Neural progenitor cell (in vitro differentiated cells): Measurements from ENCODE around the gene CYB561D1. TPM values are rescaled to one million over a fixed set of nuclear protein-coding genes. Genes with fewer than 3 reads are reported as not detected.
A peak's percentile ranks its signal among the peaks of the same experiment; 100 is the strongest.

Experiments used
- DNase-seq: peaks from one replicate; pipeline ENCODE4 v3.0.0-alpha.2; 2016; ENCODE audit warnings: low spot score
- H2AFZ ChIP-seq: fragments of 200-600 bp; sonication (generic); replicated peaks from 2 replicates; pipeline ENCODE4 v1.6.1; 2016; ENCODE audit warnings: antibody characterized with exemption
- H3F3A ChIP-seq: fragments of 200-600 bp; sonication (generic); 2 replicates; pipeline ENCODE4 v1.6.1; 2016; ENCODE audit warnings: antibody characterized with exemption, low read depth
- H3K27ac ChIP-seq: fragments of 200-600 bp; sonication (generic); 2 replicates; pipeline ENCODE4 v1.5.1; 2016; ENCODE audit warnings: mild to moderate bottlenecking
- H3K27me3 ChIP-seq: fragments of 200-600 bp; sonication (generic); 2 replicates; pipeline ENCODE4 v1.6.1; 2016; ENCODE audit warnings: mild to moderate bottlenecking, moderate library complexity
- H3K36me3 ChIP-seq: fragments of 200-600 bp; sonication (generic); 2 replicates; pipeline ENCODE4 v1.5.1; 2016
- H3K4me1 ChIP-seq: fragments of 200-600 bp; sonication (generic); 2 replicates; pipeline ENCODE4 v1.6.1; 2016; ENCODE audit warnings: mixed run types
- H3K4me2 ChIP-seq: fragments of 200-600 bp; sonication (generic); 2 replicates; pipeline ENCODE4 v1.6.1; 2016
- H3K4me3 ChIP-seq: fragments of 200-600 bp; sonication (generic); 2 replicates; pipeline ENCODE4 v1.5.1; 2016
- H3K79me2 ChIP-seq: fragments of 200-600 bp; sonication (generic); 2 replicates; pipeline ENCODE4 v1.6.1; 2016; ENCODE audit warnings: low read depth
- H3K9ac ChIP-seq: fragments of 200-600 bp; sonication (generic); 2 replicates; pipeline ENCODE4 v1.6.1; 2016
- H3K9me3 ChIP-seq: fragments of 200-600 bp; sonication (generic); 2 replicates; pipeline ENCODE4 v1.5.1; 2016; ENCODE audit warnings: low read depth
- H4K20me1 ChIP-seq: fragments of 200-600 bp; sonication (generic); 2 replicates; pipeline ENCODE4 v1.6.1; 2016; ENCODE audit warnings: low read depth
- H3K27ac Mint-ChIP-seq: 3 replicates; pipeline ENCODE4 v1.8.0; 2021; ENCODE audit warnings: mixed read lengths
- H3K27me3 Mint-ChIP-seq: 2 replicates; pipeline ENCODE4 v1.8.0; 2022; ENCODE audit warnings: low read depth, mild to moderate bottlenecking, inconsistent platforms, moderate library complexity, mixed read lengths; ENCODE audit not compliant: insufficient read depth
- H3K36me3 Mint-ChIP-seq: 3 replicates; pipeline ENCODE4 v1.8.0; 2021; ENCODE audit warnings: mixed read lengths
- H3K4me1 Mint-ChIP-seq: 3 replicates; pipeline ENCODE4 v1.8.0; 2021; ENCODE audit warnings: mixed read lengths
- H3K4me3 Mint-ChIP-seq: 3 replicates; pipeline ENCODE4 v1.8.0; 2021; ENCODE audit warnings: mild to moderate bottlenecking, moderate library complexity, mixed read lengths
- H3K9me3 Mint-ChIP-seq: 3 replicates; pipeline ENCODE4 v1.8.0; 2020; ENCODE audit warnings: mixed read lengths
- CTCF ChIP-seq: fragments of 200-600 bp; sonication (generic); IDR thresholded peaks from 2 replicates; pipeline ENCODE4 v1.5.1; 2017; ENCODE audit warnings: antibody characterized with exemption, mild to moderate bottlenecking
- EZH2 ChIP-seq: fragments of 200-600 bp; sonication (generic); IDR thresholded peaks from 2 replicates; pipeline ENCODE4 v1.6.1; 2017; ENCODE audit warnings: antibody characterized with exemption, mild to moderate bottlenecking, moderate library complexity
- EZH2phosphoT487 ChIP-seq: fragments of 200-600 bp; sonication (generic); IDR thresholded peaks from 2 replicates; pipeline ENCODE4 v1.6.1; 2017; ENCODE audit warnings: antibody characterized with exemption
- total RNA-seq: library from RNA; depleted of rRNA; stranded (reverse); fragments of >200 nt; gene quantifications from 2 replicates; pipeline ENCODE4 v1.2.3, GENCODE V29; 2015; ENCODE audit warnings: low replicate concordance

Gene CYB561D1
- total RNA-seq, 1 donor from 2014 or later = 4.3 TPM

GRCh38 chr1:109485001-109485400 lies 8.9 kb upstream of the CYB561D1 start:
- Histone ChIP-seq H3K4me2 (peak overlapping the region; percentile 99), H3K9me3 (no peaks in the 10 kb centered on the region), H3K79me2 (peaks cover 5% of the 10 kb centered on the region), H3K4me1 (peaks cover 8% of the 10 kb centered on the region), H3F3A (no peaks in the 10 kb centered on the region), H3K4me3 (peak overlapping the region; percentile 89), H4K20me1 (no peaks in the 10 kb centered on the region), H2AFZ (peak overlapping the region; percentile 99), H3K9ac (no peak overlapping the region), H3K36me3 (no peaks in the 10 kb centered on the region), H3K27me3 (peaks cover 31% of the 10 kb centered on the region), H3K27ac (no peak overlapping the region)
- no peak for TF ChIP-seq CTCF
- TF ChIP-seq EZH2phosphoT487 = no peak
- Mint-ChIP-seq H3K4me3 (peak overlapping the region; percentile 89), H3K27ac (peak overlapping the region; percentile 96), H3K4me1 (peaks cover 23% of the 10 kb centered on the region), H3K27me3 (peaks cover 20% of the 10 kb centered on the region), H3K9me3 (no peaks in the 10 kb centered on the region), H3K36me3 (peaks cover 4% of the 10 kb centered on the region)
- DNase-seq = no peak

- Histone ChIP-seq H3K27me3 (peaks cover 9% of the 10 kb centered on the region), H3K4me2 (no peak overlapping the region), H3K79me2 (peaks cover 5% of the 10 kb centered on the region), H3K9me3 (no peaks in the 10 kb centered on the region), H3F3A (no peaks in the 10 kb centered on the region), H3K4me1 (peaks cover 8% of the 10 kb centered on the region), H4K20me1 (no peaks in the 10 kb centered on the region), H3K4me3 (no peak overlapping the region), H3K27ac (no peak overlapping the region), H3K9ac (no peak overlapping the region), H2AFZ (no peak overlapping the region), H3K36me3 (no peaks in the 10 kb centered on the region)
- no peak for DNase-seq
- Mint-ChIP-seq H3K27ac (no peak overlapping the region), H3K9me3 (no peaks in the 10 kb centered on the region), H3K4me3 (no peak overlapping the region), H3K27me3 (peaks cover 19% of the 10 kb centered on the region), H3K36me3 (peaks cover 6% of the 10 kb centered on the region), H3K4me1 (peaks cover 20% of the 10 kb centered on the region)
- no peak for TF ChIP-seq EZH2phosphoT487
- no peak for TF ChIP-seq EZH2
- no peak for TF ChIP-seq CTCF
These were observed 6.6 kb upstream of the CYB561D1 start for GRCh38 chr1:109487261-109487660.

GRCh38 chr1:109488201-109488600 lies 5.7 kb upstream of the CYB561D1 start:
- no peaks in the 10 kb centered on the region for H3K9me3 ChIP-seq
- H3K27ac ChIP-seq = no peak overlapping the region
- H3K4me3 ChIP-seq = no peak overlapping the region
- peaks cover 17% of the 10 kb centered on the region for H3K27me3 Mint-ChIP-seq
- H3K4me1 ChIP-seq = peaks cover 8% of the 10 kb centered on the region
- H3K9ac ChIP-seq = no peak overlapping the region
- DNase-seq = no peak
- H3K79me2 ChIP-seq = peaks cover 5% of the 10 kb centered on the region
- no peak overlapping the region for H3K4me2 ChIP-seq
- no peak overlapping the region for H2AFZ ChIP-seq
- H3K27ac Mint-ChIP-seq = no peak overlapping the region
- no peaks in the 10 kb centered on the region for H3K27me3 ChIP-seq
- H3K36me3 ChIP-seq = no peaks in the 10 kb centered on the region
- no peaks in the 10 kb centered on the region for H3K9me3 Mint-ChIP-seq
- H4K20me1 ChIP-seq = no peaks in the 10 kb centered on the region
- H3F3A ChIP-seq = peaks cover 3% of the 10 kb centered on the region
- peaks cover 14% of the 10 kb centered on the region for H3K4me1 Mint-ChIP-seq
- H3K36me3 Mint-ChIP-seq = peaks cover 6% of the 10 kb centered on the region
- TF ChIP-seq EZH2phosphoT487 (no peak), CTCF (no peak), EZH2 (no peak)
- H3K4me3 Mint-ChIP-seq = no peak overlapping the region
